GM12878 (cell line): ENCODE data around the gene TSPAN2. TPM values are rescaled to one million over a fixed set of nuclear protein-coding genes. Genes with fewer than 3 reads are reported as not detected.

ENCODE experiments used
- ATAC-seq: fragments of 200-7000 bp; cut with Tn5 transposase; 3 replicates; pipeline ENCODE4 v1.9.1; 2020; ENCODE audit warnings: mild to moderate bottlenecking, moderate library complexity
- BruUV-seq: library from RNA; stranded (reverse); fragments of 400-500 nt; replicated peaks from 2 replicates; lab custom pipeline; 2021; lab: Mats Ljungman, UMichigan
- CTCF ChIA-PET: fragments of 300-600 bp; sonication (Branson Sonifier 250); formaldehyde crosslinking; extraction: SDS; loops from one replicate; lab custom pipeline; 2021; ENCODE audit warnings: inconsistent platforms; lab: Yijun Ruan, JAX
- POLR2A ChIA-PET: fragments of 350-600 bp; formaldehyde crosslinking; extraction: SDS; loops from one replicate; lab custom pipeline; 2021; ENCODE audit warnings: inconsistent platforms; lab: Charles Lee
- RAD21 ChIA-PET: fragments of 300-600 bp; sonication (Branson Sonifier 250); formaldehyde crosslinking; loops from one replicate; lab custom pipeline; 2023; ENCODE audit warnings: antibody characterized with exemption; ENCODE audit not compliant: unreplicated experiment; lab: Charles Lee
- SMC1A ChIA-PET: fragments of 300-600 bp; sonication (Branson Sonifier 250); formaldehyde crosslinking; loops from one replicate; lab custom pipeline; 2023; ENCODE audit not compliant: unreplicated experiment, uncharacterized antibody; lab: Charles Lee
- DNase-seq: peaks from one replicate; pipeline ENCODE4 v3.0.0-alpha.2; 2011; ENCODE audit warnings: low read depth, low spot score
- FAIRE-seq: peaks from 3 replicates; lab custom pipeline; 2011; peaks lifted over from hg19 to GRCh38; lab: Jason Lieb, UNC
- H2AFZ ChIP-seq: 2 replicates; pipeline ENCODE4 v1.6.0; 2011; ENCODE audit warnings: low read depth, low read length, control low read depth; ENCODE audit not compliant: control insufficient read depth
- H3K27ac ChIP-seq: 2 replicates; pipeline ENCODE4 v1.5.1; 2011; ENCODE audit warnings: control low read depth; ENCODE audit not compliant: control insufficient read depth, insufficient read depth
- H3K27me3 ChIP-seq, 2 experiments: replicated peaks in 1 of 2; 2 replicates each; pipeline versions ENCODE4 v1.6.0 to v1.6.1; 2011; ENCODE audit warnings: low read length in 1 of 2; ENCODE audit not compliant: control insufficient read depth in 2 of 2, insufficient read depth in 2 of 2
- H3K36me3 ChIP-seq, 2 experiments: 2 replicates each; pipeline ENCODE4 v1.5.1; 2011; ENCODE audit warnings: low read length in 1 of 2; ENCODE audit not compliant: control insufficient read depth in 2 of 2, insufficient read depth in 2 of 2
- H3K4me1 ChIP-seq: 2 replicates; pipeline ENCODE4 v1.6.1; 2011; ENCODE audit warnings: mild to moderate bottlenecking, low read length, moderate library complexity, mixed read lengths; ENCODE audit not compliant: control insufficient read depth, insufficient read depth
- H3K4me2 ChIP-seq: 2 replicates; pipeline ENCODE4 v1.6.0; 2011; ENCODE audit warnings: control low read depth; ENCODE audit not compliant: control insufficient read depth, insufficient read depth
- H3K4me3 ChIP-seq: fragments of 200-600 bp; sonication (generic); 2 replicates; pipeline ENCODE4 v1.5.1; 2016
- H3K79me2 ChIP-seq: 2 replicates; pipeline ENCODE4 v1.6.0; 2011; ENCODE audit warnings: low read length; ENCODE audit not compliant: control insufficient read depth, insufficient read depth
- H3K9ac ChIP-seq: 2 replicates; pipeline ENCODE4 v1.8.0; 2011; ENCODE audit warnings: low read length, control low read depth, mixed read lengths; ENCODE audit not compliant: control insufficient read depth, insufficient read depth
- H3K9me3 ChIP-seq: replicated peaks from 3 replicates; pipeline ENCODE4 v1.5.1; 2011; ENCODE audit warnings: mild to moderate bottlenecking, low read length; ENCODE audit not compliant: control insufficient read depth, insufficient read depth
- H4K20me1 ChIP-seq: 2 replicates; pipeline ENCODE4 v1.6.0; 2011; ENCODE audit not compliant: control insufficient read depth, insufficient read depth
- CTCF ChIP-seq, 3 experiments: IDR thresholded peaks in 2 of 3; conservative IDR thresholded peaks in 1 of 3; 2 replicates each; pipeline ENCODE4 v1.5.1; 2011; ENCODE audit warnings: low read depth in 3 of 3, low read length in 3 of 3, mild to moderate bottlenecking in 3 of 3, control low read depth in 2 of 3, moderate library complexity in 2 of 3, inconsistent platforms in 1 of 3, mixed read lengths in 1 of 3; ENCODE audit not compliant: control insufficient read depth in 2 of 3, insufficient read depth in 1 of 3; ENCODE audit errors: extremely low read depth in 1 of 3
- ELK1 ChIP-seq: IDR thresholded peaks from 2 replicates; pipeline ENCODE4 v1.6.1; 2012; ENCODE audit warnings: low read depth, low read length, improper control_type of control experiment
- ETV6 ChIP-seq, 2 experiments: fragments of 450-650 bp in 1 of 2; IDR thresholded peaks in 1 of 2; conservative IDR thresholded peaks in 1 of 2; 2 replicates each; pipeline ENCODE4 v1.6.1; 2014; ENCODE audit warnings: antibody characterized with exemption in 1 of 2, borderline replicate concordance in 1 of 2, low read depth in 1 of 2, mild to moderate bottlenecking in 1 of 2, moderate library complexity in 1 of 2
- GABPA ChIP-seq: IDR thresholded peaks from 2 replicates; pipeline ENCODE4 v1.6.1; 2014; ENCODE audit warnings: antibody characterized with exemption, low read depth, mild to moderate bottlenecking, inconsistent platforms
- MXI1 ChIP-seq: fragments of 150-350 bp; IDR thresholded peaks from 2 replicates; pipeline ENCODE4 v1.6.1; 2011; ENCODE audit warnings: low read depth, mild to moderate bottlenecking, inconsistent platforms, low read length, improper control_type of control experiment
- MYB ChIP-seq: fragments of 150-350 bp; IDR thresholded peaks from 2 replicates; pipeline ENCODE4 v1.6.1; 2014; ENCODE audit warnings: mild to moderate bottlenecking, low read depth, low read length, borderline replicate concordance
- NFYB ChIP-seq: IDR thresholded peaks from 2 replicates; pipeline ENCODE4 v1.6.1; 2011; ENCODE audit warnings: low read depth, mild to moderate bottlenecking, low read length, improper control_type of control experiment, moderate library complexity; ENCODE audit not compliant: insufficient read depth
- NR2C1 ChIP-seq: fragments of 450-650 bp; IDR thresholded peaks from 2 replicates; pipeline ENCODE4 v1.6.1; 2017; ENCODE audit warnings: antibody characterized with exemption, mild to moderate bottlenecking, moderate library complexity
- NRF1 ChIP-seq: conservative IDR thresholded peaks from 2 replicates; pipeline ENCODE4 v1.6.1; 2011; ENCODE audit warnings: mild to moderate bottlenecking, low read depth, low read length, improper control_type of control experiment
- PKNOX1 ChIP-seq: fragments of 450-650 bp; IDR thresholded peaks from 2 replicates; pipeline ENCODE4 v1.6.1; 2016; ENCODE audit warnings: mild to moderate bottlenecking
- POLR2A ChIP-seq: IDR thresholded peaks from 2 replicates; pipeline ENCODE4 v1.6.1; 2011; ENCODE audit warnings: low read depth, mild to moderate bottlenecking, low read length
- RELB ChIP-seq: fragments of 450-650 bp; IDR thresholded peaks from 2 replicates; pipeline ENCODE4 v1.6.1; 2017; ENCODE audit warnings: low read depth, mild to moderate bottlenecking, moderate library complexity
- SMAD5 ChIP-seq: IDR thresholded peaks from 2 replicates; pipeline ENCODE4 v1.6.1; 2016; ENCODE audit warnings: antibody characterized with exemption, low read depth
- SREBF2 ChIP-seq: IDR thresholded peaks from 2 replicates; pipeline ENCODE4 v1.6.1; 2012; ENCODE audit warnings: mild to moderate bottlenecking, low read length
- TAF1 ChIP-seq: IDR thresholded peaks from 2 replicates; pipeline ENCODE4 v1.6.1; 2011; ENCODE audit warnings: mild to moderate bottlenecking, low read depth, low read length, borderline replicate concordance
- TCF3 ChIP-seq: IDR thresholded peaks from 2 replicates; pipeline ENCODE4 v1.6.1; 2012; ENCODE audit warnings: low read depth, mild to moderate bottlenecking, low read length, borderline replicate concordance; ENCODE audit not compliant: insufficient read depth
- ZBED1 ChIP-seq: IDR thresholded peaks from 2 replicates; pipeline ENCODE4 v1.6.1; 2016; ENCODE audit warnings: borderline replicate concordance
- WGBS: methylation state at CpG from one replicate; pipeline ENCODE4 v1.1.6; 2016; ENCODE audit warnings: low lambda C conversion rate; ENCODE audit not compliant: insufficient replicate concordance, insufficient coverage; ENCODE audit errors: missing lambda C conversion rate; 5-methylcytosine and 5-hydroxymethylcytosine counted together
- in situ Hi-C: fragments of 300-500 bp; cut with MboI; formaldehyde crosslinking; loops from 9 replicates; pipeline ENCODE4 v1.14.3; 2018; ENCODE audit warnings: mixed read lengths
- intact Hi-C: fragments of 100-400 bp; cut with micrococcal nuclease; formaldehyde crosslinking; loops from one replicate; pipeline ENCODE4 v1.14.2; 2022; ENCODE audit not compliant: unreplicated experiment
- polyA plus RNA-seq, 11 experiments: library from polyadenylated mRNA; depleted of rRNA in 4 of 11; unstranded in 6 of 11; stranded (reverse) in 5 of 11; fragments of >200 nt; fragmentation: Nextera tagmentation in 4 of 11; fragmentation: Illumina TruSeq in 1 of 11; extraction: Ambion mirVana in 4 of 11; extraction: Trizol in 1 of 11; gene quantifications; 1 replicate in 1 of 11; 2 replicates in 10 of 11; pipeline versions ENCODE4 v1.2.1 to v1.2.3, GENCODE V29; 2011 to 2016; ENCODE audit warnings: inconsistent platforms in 2 of 11, missing spikeins in 2 of 11, low read depth in 1 of 11
- total RNA-seq, 4 experiments: library from RNA; depleted of rRNA in 3 of 4; stranded (reverse); fragments of >200 nt in 3 of 4; fragmentation: Illumina TruSeq in 1 of 4; extraction: Trizol in 1 of 4; gene quantifications; 2 replicates each; pipeline versions ENCODE4 v1.2.1 to v1.2.3, GENCODE V29; 2013 to 2021

The TSPAN2 gene
- total and polyA plus RNA-seq, 10 of the 15 experiments (the other 5 are each of a cell fraction or from before 2014, with no cell fraction given), result under 0.01 to 0.73 TPM; not detected in 8

GRCh38 chr1:115082949-115083348 is 6.4 kb downstream of the TSPAN2 start (continued):
- no peak for TF ChIP-seq PKNOX1
- no peak for TF ChIP-seq SMAD5
- TF ChIP-seq POLR2A, result no peak
- no peak for TF ChIP-seq ZBED1

- Histone ChIP-seq H3K4me2 (no peak overlapping the region), H3K4me1 (no peaks in the 10 kb centered on the region), H3K79me2 (no peaks in the 10 kb centered on the region), H3K36me3 (no peaks in the 10 kb centered on the region), H4K20me1 (no peaks in the 10 kb centered on the region), H3K27me3 (no peaks in the 10 kb centered on the region; a peak in 1 of 4 replicates), H3K9ac (no peak overlapping the region), H3K4me3 (no peak overlapping the region), H3K27ac (no peak overlapping the region), H3K9me3 (no peaks in the 10 kb centered on the region), H2AFZ (no peak overlapping the region)
- TF ChIP-seq SREBF2 (no peak), NFYB (no peak), TAF1 (no peak), TCF3 (no peak), ETV6 (conservative IDR thresholded peaks at IDR 0.05 in 1 of 2, IDR thresholded peaks at IDR 0.05 in 1 of 2; ENCODE audit: borderline replicate concordance in 1 of 2, low read depth in 1 of 2) (no peak), NRF1 (no peak), ELK1 (no peak), MYB (no peak), CTCF (IDR thresholded peaks at IDR 0.05 in 2 of 3, conservative IDR thresholded peaks at IDR 0.05 in 1 of 3; ENCODE audit: control insufficient read depth in 2 of 3, extremely low read depth in 1 of 3, insufficient read depth in 1 of 3, low read depth in 3 of 3, low read length in 3 of 3) (no peak), MXI1 (no peak), GABPA (no peak), RELB (no peak), NR2C1 (no peak)
- WGBS, result 51% methylated on average over 4 of the region's 4 CpGs
- in situ Hi-C loops, result no loop called here
- no peak for FAIRE-seq
- no peak for DNase-seq
- intact Hi-C loops, result no loop called here
- no TSS peak for BruUV-seq
- ChIA-PET CTCF (interaction anchor here (1.1 to 1.8 kb wide), 4 partner anchors 9 to 33 kb away, joined by 5 to 11 read pairs (median 7); no protein-coding TSS in a partner anchor), POLR2A (interaction anchor here (0.9 to 1.8 kb wide), 2 partner anchors 9 to 11 kb away, joined by 4 read pairs; partner anchors contain the start of gene TSPAN2), SMC1A (interaction anchor here (1.8 to 11.4 kb wide), 4 partner anchors 9 to 18 kb away, joined by 5 to 77 read pairs (median 11); no protein-coding TSS in a partner anchor), RAD21 (interaction anchor here (1.2 to 1.3 kb wide), 2 partner anchors 9 to 26 kb away, joined by 4 read pairs; no protein-coding TSS in a partner anchor)
- no peak for ATAC-seq
Observed at GRCh38 chr1:115078708-115079107, 10.6 kb downstream of the TSPAN2 start.
